B cell (primary cell): Measurements from ENCODE around the gene ESPN.

ENCODE experiments used
- EZH2 ChIP-seq: IDR thresholded peaks from 2 replicates; pipeline ENCODE4 v1.6.1; 2012; ENCODE audit warnings: borderline replicate concordance, low read depth, mild to moderate bottlenecking, moderate library complexity, low read length; ENCODE audit not compliant: insufficient read depth, poor library complexity, severe bottlenecking
- TF ChIP-seq, protein P1 (sequence below): fragments of 200-600 bp; IDR thresholded peaks from one replicate; pipeline ENCODE4 v1.8.0; 2022; ENCODE audit warnings: antibody characterized with exemption, mild to moderate bottlenecking

DNA sequence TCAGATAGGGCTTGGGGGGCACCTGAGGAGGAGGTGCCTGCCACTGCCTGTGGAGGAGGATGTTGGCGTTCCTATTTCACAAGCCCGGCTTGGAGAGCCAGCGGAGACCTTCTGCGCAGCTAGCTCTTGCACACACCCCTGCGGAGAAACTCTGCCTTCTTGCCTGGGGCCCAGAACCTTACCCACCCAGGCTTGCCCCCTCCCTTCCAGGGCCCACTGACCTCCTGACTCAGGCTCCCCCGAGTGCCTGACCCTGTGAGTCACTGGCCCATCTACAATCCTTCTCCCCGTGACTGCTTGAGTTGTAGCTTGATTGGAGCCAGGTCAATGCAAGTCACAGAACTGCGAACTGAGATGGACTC, 8.3 kb upstream of the ESPN start:
- TF ChIP-seq, protein P1, sequence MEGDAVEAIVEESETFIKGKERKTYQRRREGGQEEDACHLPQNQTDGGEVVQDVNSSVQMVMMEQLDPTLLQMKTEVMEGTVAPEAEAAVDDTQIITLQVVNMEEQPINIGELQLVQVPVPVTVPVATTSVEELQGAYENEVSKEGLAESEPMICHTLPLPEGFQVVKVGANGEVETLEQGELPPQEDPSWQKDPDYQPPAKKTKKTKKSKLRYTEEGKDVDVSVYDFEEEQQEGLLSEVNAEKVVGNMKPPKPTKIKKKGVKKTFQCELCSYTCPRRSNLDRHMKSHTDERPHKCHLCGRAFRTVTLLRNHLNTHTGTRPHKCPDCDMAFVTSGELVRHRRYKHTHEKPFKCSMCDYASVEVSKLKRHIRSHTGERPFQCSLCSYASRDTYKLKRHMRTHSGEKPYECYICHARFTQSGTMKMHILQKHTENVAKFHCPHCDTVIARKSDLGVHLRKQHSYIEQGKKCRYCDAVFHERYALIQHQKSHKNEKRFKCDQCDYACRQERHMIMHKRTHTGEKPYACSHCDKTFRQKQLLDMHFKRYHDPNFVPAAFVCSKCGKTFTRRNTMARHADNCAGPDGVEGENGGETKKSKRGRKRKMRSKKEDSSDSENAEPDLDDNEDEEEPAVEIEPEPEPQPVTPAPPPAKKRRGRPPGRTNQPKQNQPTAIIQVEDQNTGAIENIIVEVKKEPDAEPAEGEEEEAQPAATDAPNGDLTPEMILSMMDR: no peak
- TF ChIP-seq EZH2: no peak
